Right cardiac atrium (tissue), 5 donors: Measurements from ENCODE around the gene RNF138. TPM values are rescaled to one million over a fixed set of nuclear protein-coding genes. Genes with fewer than 3 reads are reported as not detected.

ENCODE experiments used
- ATAC-seq, 2 donors: fragments of 200-7000 bp; cut with Tn5 transposase; one replicate each; pipeline versions ENCODE4 v1.8.0 to v1.9.1; 2020; ENCODE audit warnings: moderate library complexity in 2 of 2, mild to moderate bottlenecking in 1 of 2
- DNase-seq, 3 donors: peaks; one replicate each; pipeline ENCODE4 v3.0.0-alpha.2; 2020
- H3K27ac ChIP-seq: one replicate; pipeline ENCODE4 v1.5.1; 2013; ENCODE audit warnings: mild to moderate bottlenecking, low read length, control low read depth, moderate library complexity
- H3K27me3 ChIP-seq: one replicate; pipeline ENCODE4 v1.6.1; 2013; ENCODE audit not compliant: control insufficient read depth, insufficient read depth
- H3K4me1 ChIP-seq: one replicate; pipeline ENCODE4 v1.6.1; 2013; ENCODE audit warnings: low read length; ENCODE audit not compliant: control insufficient read depth, insufficient read depth
- H3K4me3 ChIP-seq: one replicate; pipeline ENCODE4 v1.5.1; 2013; ENCODE audit warnings: low read length, control low read depth
- H3K9me3 ChIP-seq: one replicate; pipeline ENCODE4 v1.6.1; 2013; ENCODE audit warnings: low read length; ENCODE audit not compliant: control insufficient read depth
- WGBS: extraction: QIAGEN DNeasy Blood & Tissue Kit; methylation state at CpG from one replicate; pipeline ENCODE4 v1.1.7; 2013; 5-methylcytosine and 5-hydroxymethylcytosine counted together
- intact Hi-C, 4 donors: fragments of 100-400 bp; cut with DNase I; formaldehyde crosslinking; loops; one replicate each; pipeline versions ENCODE4 v1.11.0 to v1.14.0; 2022 to 2023
- long read RNA-seq, 4 donors: library from polyadenylated mRNA; unstranded; transcript quantifications; one replicate each; pipeline ENCODE4 v2.0.0, GENCODE V29; 2020 to 2021
- polyA plus RNA-seq: library from polyadenylated mRNA; stranded (reverse); fragments of 200-250 nt; gene quantifications from one replicate; pipeline ENCODE4 v1.2.3, GENCODE V29; 2013
- total RNA-seq, 4 donors: library from RNA; stranded (reverse); fragmentation: NEBNext Ultra II Directional; extraction: Animal tissue kit (Norgen Biotek cat#: 25700); gene quantifications; one replicate each; pipeline ENCODE4 v1.2.1, GENCODE V29; 2021
- donor health status: healthy with polysubstance abuse.
- donor health status: DM: no; HTN: yes; CAD: no.
- donor health status: DM: no; HTN: no; CAD: no.
- donor health status: DM: no; HTN: yes; CAD: no; lungs with severe emphysema.
- donor health status: DM: yes; HTN: yes; CAD: no.

Gene RNF138
- 10 to 100 TPM; 12.7 to 15.7 (median 13.3) TPM for total RNA-seq
- polyA plus RNA-seq: 6.4 TPM
- long read RNA-seq, donor 1, transcript RNF138-202 (8 exons, 3,570 nt): major isoform, 7 of 19 reads
- long read RNA-seq, donor 1, partial matches to known transcripts: 6 of 19 reads
- long read RNA-seq, donor 1, other reads (novel, unspliced or antisense): 6 of 19 reads
- long read RNA-seq, donor 2, partial matches to known transcripts: 1 of 3 reads
- long read RNA-seq, donor 2, other reads (novel, unspliced or antisense): 0 of 3 reads
- long read RNA-seq, donor 3, transcript RNF138-202 (8 exons, 3,570 nt): major isoform, 23 of 74 reads
- long read RNA-seq, donor 3, partial matches to known transcripts: 32 of 74 reads
- long read RNA-seq, donor 3, other reads (novel, unspliced or antisense): 18 of 74 reads
- long read RNA-seq, donor 4, partial matches to known transcripts: 2 of 5 reads
- long read RNA-seq, donor 4, other reads (novel, unspliced or antisense): 2 of 5 reads

GRCh38 chr18:32091724-32092421, at the start of gene RNF138:
Gene RNF138, plus strand, starts transcription at chr18:32091874. Its CDS starts 903 bp downstream, at chr18:32092777.
- Histone ChIP-seq H3K27me3 (no peaks in the 10 kb centered on the region), H3K4me1 (no peaks in the 10 kb centered on the region), H3K27ac (peak within 1 kb of the TSS; percentile 100), H3K4me3 (peak within 1 kb of the TSS; percentile 94), H3K9me3 (no peaks in the 10 kb centered on the region)
- WGBS: under 1% methylated on average over 75 of the region's 75 CpGs
- DNase-seq (peak; percentile 90 to 95 (median 94)), ATAC-seq (peak; percentile 79 to 85)
- intact Hi-C loops: loop anchor here in 2 of 4 donors (2.0 to 10.0 kb wide), 2 partner anchors 147 to 149 kb away; partner anchors contain the start of gene TRAPPC8 (in 2 of the 2)

GRCh38 chr18:32042337-32042736, 49.3 kb upstream of the RNF138 start:
- DNase-seq (no peak), ATAC-seq (no peak)
- no peaks in the 10 kb centered on the region for H3K9me3 ChIP-seq
- no peak overlapping the region for H3K4me3 ChIP-seq
- no peaks in the 10 kb centered on the region for H3K27me3 ChIP-seq
- intact Hi-C loops: no loop called here
- H3K27ac ChIP-seq: no peak overlapping the region
- H3K4me1 ChIP-seq: no peaks in the 10 kb centered on the region

- Histone ChIP-seq H3K4me1 (peaks cover 6% of the 10 kb centered on the region), H3K27ac (peak overlapping the region; percentile 50), H3K4me3 (no peak overlapping the region), H3K9me3 (no peaks in the 10 kb centered on the region), H3K27me3 (no peaks in the 10 kb centered on the region)
- ATAC-seq (peak; percentile 85 to 94), DNase-seq (peak; percentile 28 to 65 (median 51))
- intact Hi-C loops: no loop called here
- 46% methylated on average over 4 of the region's 4 CpGs for WGBS
These were observed 43.1 kb upstream of the RNF138 start for GRCh38 chr18:32048507-32049091.

GRCh38 chr18:32049393-32050171, 42.1 kb upstream of the RNF138 start:
- no peak overlapping the region for H3K27ac ChIP-seq

GRCh38 chr18:32056613-32057358, 34.9 kb upstream of the RNF138 start:
- DNase-seq (no peak), ATAC-seq (no peak)
- no peaks in the 10 kb centered on the region for H3K4me1 ChIP-seq
- intact Hi-C loops: no loop called here
- no peak overlapping the region for H3K4me3 ChIP-seq
- 83% methylated on average over 3 of the region's 3 CpGs for WGBS
- H3K27ac ChIP-seq: no peak overlapping the region
- no peaks in the 10 kb centered on the region for H3K27me3 ChIP-seq
- H3K9me3 ChIP-seq: no peaks in the 10 kb centered on the region

More at GRCh38 chr18:32049393-32050171, 42.1 kb upstream of the RNF138 start:
- peak; percentile 23 to 74 (median 74) for DNase-seq
- WGBS: 84% methylated on average over 3 of the region's 3 CpGs
- Histone ChIP-seq H3K4me1 (peaks cover 6% of the 10 kb centered on the region), H3K27me3 (no peaks in the 10 kb centered on the region), H3K9me3 (no peaks in the 10 kb centered on the region), H3K4me3 (no peak overlapping the region)
- peak; percentile 55 to 60 for ATAC-seq
- intact Hi-C loops: no loop called here

GRCh38 chr18:32057624-32058165, 34.0 kb upstream of the RNF138 start:
- Histone ChIP-seq H3K9me3 (no peaks in the 10 kb centered on the region), H3K27ac (no peak overlapping the region), H3K27me3 (no peaks in the 10 kb centered on the region), H3K4me3 (no peak overlapping the region), H3K4me1 (no peaks in the 10 kb centered on the region)
- 75% methylated on average over 7 of the region's 7 CpGs for WGBS
- no peak for ATAC-seq
- DNase-seq: no peak
- intact Hi-C loops: no loop called here

- DNase-seq: no peak
- WGBS: 89% methylated on average over 2 of the region's 2 CpGs
- H3K4me1 ChIP-seq: no peaks in the 10 kb centered on the region
- no peak for ATAC-seq
- no peaks in the 10 kb centered on the region for H3K9me3 ChIP-seq
- H3K27me3 ChIP-seq: no peaks in the 10 kb centered on the region
- no peak overlapping the region for H3K4me3 ChIP-seq
- intact Hi-C loops: no loop called here
- H3K27ac ChIP-seq: no peak overlapping the region
These were observed 31.6 kb upstream of the RNF138 start for GRCh38 chr18:32060026-32060425.

- DNase-seq (no peak), ATAC-seq (no peak)
- Histone ChIP-seq H3K27ac (no peak overlapping the region), H3K4me3 (no peak overlapping the region), H3K9me3 (no peaks in the 10 kb centered on the region), H3K27me3 (no peaks in the 10 kb centered on the region), H3K4me1 (no peaks in the 10 kb centered on the region)
- intact Hi-C loops: no loop called here
- 95% methylated on average over 3 of the region's 3 CpGs for WGBS
These were observed 24.1 kb upstream of the RNF138 start for GRCh38 chr18:32067375-32068167.

- ATAC-seq (no peak), DNase-seq (no peak)
- WGBS: 56% methylated on average over 4 of the region's 4 CpGs
- intact Hi-C loops: no loop called here
- Histone ChIP-seq H3K9me3 (no peaks in the 10 kb centered on the region), H3K27me3 (no peaks in the 10 kb centered on the region), H3K27ac (no peak overlapping the region), H3K4me1 (no peaks in the 10 kb centered on the region), H3K4me3 (no peak overlapping the region)
These were observed 19.4 kb upstream of the RNF138 start for GRCh38 chr18:32072321-32072720.
